ENCODE data around the gene DCANP1. TPM values are rescaled to one million over a fixed set of nuclear protein-coding genes. Genes with fewer than 3 reads are reported as not detected.
A peak's percentile ranks its signal among the peaks of the same experiment; 100 is the strongest.

The DCANP1 gene
- total RNA-seq, 1 donor from 2014 or later: not detected

DNA sequence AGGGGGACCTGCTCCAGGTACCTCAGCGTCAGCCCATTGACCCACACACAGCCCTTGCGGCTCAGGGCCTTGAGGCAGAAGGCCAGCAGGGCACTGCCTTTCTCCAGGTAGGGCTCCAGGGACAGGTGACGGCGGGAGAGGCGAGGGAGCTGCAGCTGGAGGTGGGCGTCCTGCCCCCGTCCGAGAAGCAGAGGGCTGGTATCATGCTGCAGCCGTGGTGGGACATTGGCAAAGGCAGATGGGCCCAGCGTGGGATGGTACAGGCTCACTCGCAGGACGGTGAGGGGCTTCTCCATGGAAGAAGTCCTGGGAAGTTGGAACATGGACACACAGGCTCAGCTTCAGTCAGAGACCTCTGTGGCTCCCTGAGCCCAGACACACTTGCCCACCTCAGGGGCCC, 2.5 kb upstream of the DCANP1 start:
- Mint-ChIP-seq H3K4me3 (no peak overlapping the region), H3K36me3 (no peaks in the 10 kb centered on the region), H3K27ac (no peak overlapping the region), H3K9me3 (no peaks in the 10 kb centered on the region), H3K4me1 (ENCODE audit: unreplicated experiment) (peaks cover 12% of the 10 kb centered on the region), H3K27me3 (peaks cover 25% of the 10 kb centered on the region)
- DNase-seq (ENCODE audit: extremely low spot score, unreplicated experiment): no peak
- TF ChIP-seq, protein P1, sequence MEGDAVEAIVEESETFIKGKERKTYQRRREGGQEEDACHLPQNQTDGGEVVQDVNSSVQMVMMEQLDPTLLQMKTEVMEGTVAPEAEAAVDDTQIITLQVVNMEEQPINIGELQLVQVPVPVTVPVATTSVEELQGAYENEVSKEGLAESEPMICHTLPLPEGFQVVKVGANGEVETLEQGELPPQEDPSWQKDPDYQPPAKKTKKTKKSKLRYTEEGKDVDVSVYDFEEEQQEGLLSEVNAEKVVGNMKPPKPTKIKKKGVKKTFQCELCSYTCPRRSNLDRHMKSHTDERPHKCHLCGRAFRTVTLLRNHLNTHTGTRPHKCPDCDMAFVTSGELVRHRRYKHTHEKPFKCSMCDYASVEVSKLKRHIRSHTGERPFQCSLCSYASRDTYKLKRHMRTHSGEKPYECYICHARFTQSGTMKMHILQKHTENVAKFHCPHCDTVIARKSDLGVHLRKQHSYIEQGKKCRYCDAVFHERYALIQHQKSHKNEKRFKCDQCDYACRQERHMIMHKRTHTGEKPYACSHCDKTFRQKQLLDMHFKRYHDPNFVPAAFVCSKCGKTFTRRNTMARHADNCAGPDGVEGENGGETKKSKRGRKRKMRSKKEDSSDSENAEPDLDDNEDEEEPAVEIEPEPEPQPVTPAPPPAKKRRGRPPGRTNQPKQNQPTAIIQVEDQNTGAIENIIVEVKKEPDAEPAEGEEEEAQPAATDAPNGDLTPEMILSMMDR (conservative IDR thresholded peaks at IDR 0.05): no peak

DNA sequence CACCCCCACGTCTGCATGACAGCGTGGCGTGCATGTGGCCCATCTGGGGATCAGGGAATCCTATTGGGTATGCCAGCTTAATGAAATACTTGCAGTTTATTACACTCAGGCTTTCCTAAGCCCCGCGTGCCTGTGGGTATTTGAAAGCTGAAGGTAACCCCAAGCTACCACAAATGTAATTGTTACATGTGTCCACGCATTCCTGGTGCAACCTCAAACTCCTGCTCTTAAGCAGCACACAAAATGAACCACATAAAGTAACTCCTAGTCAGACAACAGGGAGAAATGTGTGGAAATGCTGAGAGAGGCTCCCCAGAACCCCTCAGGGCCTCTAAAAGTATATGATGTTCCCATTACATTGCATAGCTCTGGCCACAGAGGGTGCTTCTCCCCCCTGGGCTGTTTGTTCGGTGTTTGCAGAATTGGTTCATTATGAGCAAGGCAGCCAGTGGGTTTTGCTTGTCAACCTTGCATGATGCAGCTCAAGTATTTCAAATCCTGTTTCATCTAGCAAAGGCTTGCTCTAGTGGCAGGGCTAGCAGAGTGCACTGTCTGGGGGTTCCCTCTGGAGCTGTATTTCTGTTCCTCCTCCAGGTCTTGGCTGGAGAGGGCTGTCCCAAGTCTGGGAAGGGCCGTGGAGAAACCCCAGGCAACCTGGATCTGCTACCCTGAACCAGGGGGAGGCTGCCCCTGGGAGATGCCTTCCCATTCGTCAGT, 1.8 kb upstream of the DCANP1 start:
- H3K9me3 Mint-ChIP-seq: no peaks in the 10 kb centered on the region
- H3K27ac Mint-ChIP-seq: no peak overlapping the region
- no peak for DNase-seq (ENCODE audit: extremely low spot score, unreplicated experiment)
- peaks cover 19% of the 10 kb centered on the region for H3K4me1 Mint-ChIP-seq (ENCODE audit: unreplicated experiment)
- H3K27me3 Mint-ChIP-seq: peaks cover 25% of the 10 kb centered on the region
- TF ChIP-seq, protein P1 (conservative IDR thresholded peaks at IDR 0.05): no peak
- H3K36me3 Mint-ChIP-seq: no peaks in the 10 kb centered on the region
- H3K4me3 Mint-ChIP-seq: no peak overlapping the region

DNA sequence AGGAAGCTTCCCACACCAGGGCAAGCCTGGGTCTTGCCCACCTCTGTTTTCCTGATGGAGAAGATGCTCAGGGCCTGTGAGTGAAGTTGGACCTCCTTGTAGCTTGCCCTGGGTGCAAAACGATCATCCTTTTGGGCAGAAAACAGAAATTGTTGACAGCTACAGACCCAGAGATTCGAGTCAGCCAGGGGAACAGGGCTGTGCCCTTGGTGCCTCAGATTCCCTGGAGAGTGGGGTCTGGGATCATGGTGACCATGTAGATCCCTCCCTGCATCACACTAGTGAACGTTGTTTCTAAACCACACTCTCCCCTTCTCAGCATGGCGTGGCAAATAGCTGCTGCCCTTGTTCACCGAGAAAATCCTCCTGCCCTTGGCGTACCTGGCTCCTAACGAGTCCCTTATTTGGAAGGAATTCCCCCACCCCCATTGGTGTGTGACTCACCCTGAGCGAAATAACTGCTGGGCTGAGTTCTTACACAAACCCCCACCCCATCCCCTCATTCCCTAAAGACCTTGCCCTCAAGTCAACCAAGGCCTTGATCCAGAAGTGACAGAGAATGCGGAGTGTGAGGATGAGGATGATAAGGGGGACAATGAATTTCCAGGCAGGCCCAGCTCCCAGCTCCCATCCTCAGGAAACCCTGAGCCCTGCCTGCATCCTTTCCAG, 1.1 kb upstream of the DCANP1 start:
- peaks cover 23% of the 10 kb centered on the region for H3K4me1 Mint-ChIP-seq (ENCODE audit: unreplicated experiment)
- DNase-seq (ENCODE audit: extremely low spot score, unreplicated experiment): no peak
- no peak overlapping the region for H3K27ac Mint-ChIP-seq
- H3K36me3 Mint-ChIP-seq: no peaks in the 10 kb centered on the region
- no peaks in the 10 kb centered on the region for H3K9me3 Mint-ChIP-seq
- TF ChIP-seq, protein P1 (conservative IDR thresholded peaks at IDR 0.05): no peak
- no peak overlapping the region for H3K4me3 Mint-ChIP-seq
- H3K27me3 Mint-ChIP-seq: peaks cover 24% of the 10 kb centered on the region

DNA sequence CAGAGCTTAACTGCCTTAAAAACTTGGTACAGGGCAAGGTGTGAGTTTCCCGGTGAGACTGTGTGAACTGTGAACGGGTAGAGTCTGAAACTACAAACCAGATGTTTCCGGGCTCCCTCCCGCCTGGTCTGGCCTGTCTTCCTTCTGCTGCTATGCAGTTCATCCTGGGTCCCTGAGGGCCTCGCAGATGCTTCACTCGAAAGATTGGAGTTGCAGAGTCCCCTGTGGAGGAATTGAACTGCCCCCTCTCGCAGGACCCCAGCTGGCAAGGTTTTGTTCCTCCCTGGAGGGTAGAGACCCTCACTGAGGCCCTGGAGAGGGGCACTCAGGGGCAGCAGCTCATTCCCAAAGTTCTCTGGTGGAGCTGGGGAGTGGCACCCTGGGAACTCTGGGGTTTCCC, 533 bp downstream of the DCANP1 start:
- Mint-ChIP-seq H3K9me3 (no peaks in the 10 kb centered on the region), H3K36me3 (no peaks in the 10 kb centered on the region), H3K27me3 (peaks cover 24% of the 10 kb centered on the region), H3K4me3 (no peak overlapping the region), H3K4me1 (ENCODE audit: unreplicated experiment) (peaks cover 28% of the 10 kb centered on the region), H3K27ac (no peak overlapping the region)
- no peak for DNase-seq (ENCODE audit: extremely low spot score, unreplicated experiment)
- TF ChIP-seq, protein P1 (conservative IDR thresholded peaks at IDR 0.05): no peak

DNA sequence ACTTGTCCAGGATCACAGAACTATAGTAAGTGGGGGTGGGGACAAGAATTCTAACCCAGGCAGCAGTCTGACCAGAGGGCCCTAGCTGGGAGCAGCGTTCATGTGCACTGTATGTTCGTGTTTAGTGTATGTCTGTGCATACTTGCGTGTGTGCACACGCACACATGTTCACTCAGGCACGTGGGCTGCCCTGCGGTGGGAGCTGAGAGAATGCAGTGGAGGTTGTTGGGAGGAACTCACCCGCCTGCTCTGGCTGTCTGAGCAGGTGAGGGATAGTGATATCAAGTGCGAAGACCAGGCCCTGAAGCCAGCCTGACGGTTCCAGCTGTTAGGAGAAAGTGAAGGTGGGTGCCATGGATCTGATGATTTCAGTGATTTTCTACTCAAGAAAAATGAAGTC, 942 bp downstream of the DCANP1 start:
- Mint-ChIP-seq H3K9me3 (no peaks in the 10 kb centered on the region), H3K4me3 (no peak overlapping the region), H3K27ac (no peak overlapping the region), H3K4me1 (ENCODE audit: unreplicated experiment) (peaks cover 32% of the 10 kb centered on the region), H3K27me3 (peaks cover 26% of the 10 kb centered on the region), H3K36me3 (peaks cover 1% of the 10 kb centered on the region)
- DNase-seq (ENCODE audit: extremely low spot score, unreplicated experiment): peak; percentile 29
- TF ChIP-seq, protein P1 (conservative IDR thresholded peaks at IDR 0.05): no peak
